Amniotic stem cell (primary cell): Measurements from ENCODE around the gene IGF2R.

Source experiments
- DNase-seq: peaks from one replicate; lab custom pipeline; 2025; lab: John Stamatoyannopoulos, UW

Gene IGF2R

GRCh38 chr6:160051390-160051789 lies 82.5 kb downstream of the IGF2R start:
- DNase-seq: no peak

- no peak for DNase-seq
Observed at GRCh38 chr6:160054271-160054670, 85.4 kb downstream of the IGF2R start.

GRCh38 chr6:160054913-160055312 lies 86.0 kb downstream of the IGF2R start:
- no peak for DNase-seq

- no peak for DNase-seq
Observed at GRCh38 chr6:160055378-160055777, 86.5 kb downstream of the IGF2R start.

- no peak for DNase-seq
Observed at GRCh38 chr6:160055813-160056212, 86.9 kb downstream of the IGF2R start.

GRCh38 chr6:160057080-160057479 lies 88.2 kb downstream of the IGF2R start:
- no peak for DNase-seq

- DNase-seq: no peak
Observed at GRCh38 chr6:160058603-160059215, 89.8 kb downstream of the IGF2R start.

GRCh38 chr6:160060221-160060620 lies 91.3 kb downstream of the IGF2R start:
- DNase-seq: no peak

GRCh38 chr6:160060920-160061447 lies 92.1 kb downstream of the IGF2R start:
- DNase-seq: no peak

GRCh38 chr6:160063771-160064413 lies 95.0 kb downstream of the IGF2R start:
- DNase-seq: no peak

GRCh38 chr6:160065200-160065599 lies 96.3 kb downstream of the IGF2R start:
- no peak for DNase-seq

- DNase-seq: no peak
Observed at GRCh38 chr6:160067564-160067963, 98.7 kb downstream of the IGF2R start.

- no peak for DNase-seq
Observed at GRCh38 chr6:160068346-160068745, 99.5 kb downstream of the IGF2R start.

- no peak for DNase-seq
Observed at GRCh38 chr6:160069050-160069454, 100.2 kb downstream of the IGF2R start.

- DNase-seq: no peak
Observed at GRCh38 chr6:160069459-160069858, 100.6 kb downstream of the IGF2R start.

- no peak for DNase-seq
Observed at GRCh38 chr6:160070427-160070826, 101.5 kb downstream of the IGF2R start.

GRCh38 chr6:160070831-160071230 lies 101.9 kb downstream of the IGF2R start:
- no peak for DNase-seq

GRCh38 chr6:160071805-160072690 lies 103.2 kb downstream of the IGF2R start:
- no peak for DNase-seq

GRCh38 chr6:160073272-160073671 lies 104.4 kb downstream of the IGF2R start:
- no peak for DNase-seq

GRCh38 chr6:160076009-160076408 lies 107.1 kb downstream of the IGF2R start:
- no peak for DNase-seq

- no peak for DNase-seq
Observed at GRCh38 chr6:160077024-160077423, 108.1 kb downstream of the IGF2R start.

GRCh38 chr6:160077526-160077925 lies 108.6 kb downstream of the IGF2R start:
- DNase-seq: peak; percentile 11
